HepG2 (cell line): ENCODE results near the gene MYL12B.

ENCODE experiments used
- ATF7 ChIP-seq, 2 experiments: fragments of 450-650 bp in 1 of 2; sonication (generic) in 1 of 2; formaldehyde crosslinking in 1 of 2; IDR thresholded peaks; 2 replicates each; pipeline versions ENCODE4 v1.4.0 to v1.6.1; 2016 to 2020; ENCODE audit warnings: antibody characterized with exemption in 1 of 2, mild to moderate bottlenecking in 1 of 2, missing genetic modification reagents in 1 of 2
- EZH2 ChIP-seq: conservative IDR thresholded peaks from 2 replicates; pipeline ENCODE4 v1.6.1; 2012; ENCODE audit warnings: mild to moderate bottlenecking, low read depth, low read length, moderate library complexity
- FOXP1 ChIP-seq, 2 experiments: fragments of 450-650 bp in 1 of 2; IDR thresholded peaks; 2 replicates each; pipeline ENCODE4 v1.6.1; 2017 to 2018; ENCODE audit warnings: antibody characterized with exemption in 1 of 2
- KDM1A ChIP-seq: IDR thresholded peaks from 2 replicates; pipeline ENCODE4 v1.6.1; 2016; ENCODE audit warnings: missing compliant biosample characterization
- POLR2G ChIP-seq: fragments of 200-400 bp; formaldehyde crosslinking; IDR thresholded peaks from 2 replicates; pipeline ENCODE4 v1.6.1; 2018; ENCODE audit warnings: mild to moderate bottlenecking, low read depth, low read length, moderate library complexity
- RARG ChIP-seq: sonication (generic); formaldehyde crosslinking; IDR thresholded peaks from 2 replicates; pipeline ENCODE4 v1.4.0; 2020; ENCODE audit warnings: low read depth, mild to moderate bottlenecking, missing genetic modification reagents
- RORA ChIP-seq: sonication (generic); formaldehyde crosslinking; IDR thresholded peaks from 2 replicates; pipeline ENCODE4 v1.5.0; 2020; ENCODE audit warnings: mild to moderate bottlenecking, missing genetic modification reagents, moderate library complexity
- SNAPC4 ChIP-seq: sonication (generic); formaldehyde crosslinking; IDR thresholded peaks from 2 replicates; pipeline ENCODE4 v1.4.0; 2020; ENCODE audit warnings: mild to moderate bottlenecking, missing genetic modification reagents
- TEAD2 ChIP-seq: sonication (generic); formaldehyde crosslinking; IDR thresholded peaks from 2 replicates; pipeline ENCODE4 v1.9.0; 2021; ENCODE audit warnings: missing genetic modification reagents
- ZBTB3 ChIP-seq: sonication (generic); formaldehyde crosslinking; IDR thresholded peaks from 2 replicates; pipeline ENCODE4 v1.4.0; 2020; ENCODE audit warnings: low read depth, mild to moderate bottlenecking, moderate library complexity, missing genetic modification reagents, borderline replicate concordance
- ZBTB34 ChIP-seq: sonication (generic); formaldehyde crosslinking; IDR thresholded peaks from 2 replicates; pipeline ENCODE4 v1.8.0; 2022; ENCODE audit warnings: mild to moderate bottlenecking, missing genetic modification reagents
- ZBTB4 ChIP-seq: sonication (generic); formaldehyde crosslinking; IDR thresholded peaks from 2 replicates; pipeline ENCODE4 v1.4.0; 2020; ENCODE audit warnings: missing genetic modification reagents, mild to moderate bottlenecking, borderline replicate concordance
- ZNF589 ChIP-seq: sonication (generic); formaldehyde crosslinking; conservative IDR thresholded peaks from 2 replicates; pipeline ENCODE4 v1.8.0; 2022; ENCODE audit warnings: mild to moderate bottlenecking, moderate library complexity, missing genetic modification reagents

GRCh38 chr18:3230401-3231334 is 31.3 kb upstream of the MYL12B start:
- TF ChIP-seq EZH2 (no peak), ZBTB3 (CRISPR knock-in tag) (no peak), FOXP1 (IDR thresholded peaks at IDR 0.05) (no peak), FOXP1 (CRISPR knock-in tag; IDR thresholded peaks at IDR 0.05) (no peak), ZBTB4 (no peak), TEAD2 (CRISPR knock-in tag) (no peak), SNAPC4 (CRISPR knock-in tag) (no peak), POLR2G (no peak), RARG (no peak), ZBTB34 (no peak), KDM1A (CRISPR knock-in tag) (0 out of 2 replicates have a peak, but pooled peaks have one; percentile 29), ZNF589 (CRISPR knock-in tag) (no peak), RORA (CRISPR knock-in tag) (no peak), ATF7 (IDR thresholded peaks at IDR 0.05) (no peak), ATF7 (CRISPR knock-in tag; IDR thresholded peaks at IDR 0.05) (no peak)
